HCT116 (cell line): ENCODE measurements around the gene ATL2. TPM values are rescaled to one million over a fixed set of nuclear protein-coding genes. Genes with fewer than 3 reads are reported as not detected.

Experiments used
- ATAC-seq: fragments of 200-7000 bp; cut with Tn5 transposase; 2 replicates; pipeline ENCODE4 v1.9.1; 2020; ENCODE audit warnings: mild to moderate bottlenecking, moderate library complexity
- BruUV-seq: library from RNA; stranded (reverse); fragments of 400-500 nt; replicated peaks from 2 replicates; lab custom pipeline; 2021; lab: Mats Ljungman, UMichigan
- CTCF ChIA-PET: fragments of 300-600 bp; sonication (Branson Sonifier 250); formaldehyde crosslinking; loops from one replicate; lab custom pipeline; 2021; ENCODE audit warnings: antibody characterized with exemption; lab: Charles Lee
- POLR2A ChIA-PET: fragments of 300-600, 350-600 bp; sonication (Branson Sonifier 250); formaldehyde crosslinking; loops from one replicate; lab custom pipeline; 2021; ENCODE audit warnings: antibody characterized with exemption; lab: Charles Lee
- RAD21 ChIA-PET, 2 experiments: fragments of 300-600 bp; sonication (Branson Sonifier 250); formaldehyde crosslinking; loops; one replicate each; lab custom pipeline; 2023; ENCODE audit warnings: low total read pairs in 2 of 2; ENCODE audit not compliant: uncharacterized antibody in 2 of 2, unreplicated experiment in 2 of 2, low non-redundant PET in 1 of 2; lab: Charles Lee
- DNase-seq: peaks from one replicate; pipeline ENCODE4 v3.0.0-alpha.2; 2010; ENCODE audit warnings: low read depth, low spot score
- H2AFZ ChIP-seq: fragments of 200-600 bp; shearing (Covaris generic), sonication (generic); 2 replicates; pipeline ENCODE4 v1.6.1; 2017; ENCODE audit warnings: low read depth, mixed run types, mixed read lengths, antibody characterized with exemption, low read length; ENCODE audit not compliant: poor library complexity, severe bottlenecking
- H3K27ac ChIP-seq: 2 replicates; pipeline ENCODE4 v1.5.1; 2012; ENCODE audit warnings: low read depth, low read length
- H3K27me3 ChIP-seq: fragments of 200-600 bp; sonication (generic); 2 replicates; pipeline ENCODE4 v1.6.1; 2016; ENCODE audit warnings: mixed run types, low read length, mixed read lengths; ENCODE audit not compliant: insufficient read depth
- H3K36me3 ChIP-seq, 2 experiments: fragments of 200-500 bp in 1 of 2; fragments of 200-600 bp in 1 of 2; sonication (Bioruptor generic) in 1 of 2; sonication (generic) in 1 of 2; 2 replicates each; pipeline versions ENCODE4 v1.5.1 to v1.6.1; 2014 to 2016; ENCODE audit warnings: low read length in 2 of 2, inconsistent platforms in 1 of 2, mixed read lengths in 1 of 2, mixed run types in 1 of 2; ENCODE audit not compliant: insufficient read depth in 2 of 2, control insufficient read depth in 1 of 2
- H3K4me1 ChIP-seq, 2 experiments: fragments of 200-600 bp in 1 of 2; sonication (generic) in 1 of 2; 2 replicates each; pipeline versions ENCODE4 v1.5.1 to v1.6.1; 2012 to 2017; ENCODE audit warnings: low read length in 2 of 2, inconsistent platforms in 1 of 2, mild to moderate bottlenecking in 1 of 2, mixed read lengths in 1 of 2, mixed run types in 1 of 2, moderate library complexity in 1 of 2; ENCODE audit not compliant: insufficient read depth in 2 of 2, control insufficient read depth in 1 of 2
- H3K4me2 ChIP-seq: fragments of 200-600 bp; sonication (generic); 2 replicates; pipeline ENCODE4 v1.6.1; 2017; ENCODE audit warnings: mixed run types, low read length, mixed read lengths
- H3K4me3 ChIP-seq, 2 experiments: fragments of 200-600 bp in 1 of 2; sonication (generic) in 1 of 2; replicated peaks in 1 of 2; 2 replicates each; pipeline ENCODE4 v1.5.1; 2011 to 2016; ENCODE audit warnings: low read length in 2 of 2, control low read depth in 1 of 2, low read depth in 1 of 2, mild to moderate bottlenecking in 1 of 2, mixed read lengths in 1 of 2, mixed run types in 1 of 2
- H3K79me2 ChIP-seq: fragments of 200-600 bp; sonication (generic); 2 replicates; pipeline ENCODE4 v1.6.1; 2017; ENCODE audit warnings: mild to moderate bottlenecking, mixed run types, low read length, moderate library complexity, mixed read lengths; ENCODE audit not compliant: insufficient read depth
- H3K9ac ChIP-seq: fragments of 200-600 bp; sonication (generic); 2 replicates; pipeline ENCODE4 v1.6.1; 2016; ENCODE audit warnings: low read length, mixed read lengths
- H3K9me2 ChIP-seq: fragments of 200-600 bp; sonication (generic), shearing (Covaris generic); 2 replicates; pipeline ENCODE4 v1.6.1; 2017; ENCODE audit warnings: mixed run types, mild to moderate bottlenecking, moderate library complexity; ENCODE audit not compliant: insufficient read depth
- H3K9me3 ChIP-seq, 2 experiments: fragments of 200-500 bp in 1 of 2; fragments of 200-600 bp in 1 of 2; sonication (Bioruptor generic) in 1 of 2; sonication (generic) in 1 of 2; 2 replicates each; pipeline ENCODE4 v1.6.1; 2014 to 2017; ENCODE audit warnings: low read length in 2 of 2, mixed read lengths in 2 of 2, inconsistent platforms in 1 of 2, low read depth in 1 of 2, mild to moderate bottlenecking in 1 of 2, mixed run types in 1 of 2, moderate library complexity in 1 of 2; ENCODE audit not compliant: control insufficient read depth in 1 of 2, insufficient read depth in 1 of 2
- H4K20me1 ChIP-seq: fragments of 200-600 bp; sonication (generic), shearing (Covaris generic); 2 replicates; pipeline ENCODE4 v1.6.1; 2017; ENCODE audit warnings: mixed run types, mild to moderate bottlenecking, moderate library complexity; ENCODE audit not compliant: insufficient read depth
- CBX3 ChIP-seq: IDR thresholded peaks from 2 replicates; pipeline ENCODE4 v1.6.1; 2012; ENCODE audit warnings: low read depth
- EGR1 ChIP-seq: IDR thresholded peaks from 2 replicates; pipeline ENCODE4 v1.6.1; 2012; ENCODE audit warnings: low read depth
- EZH2 ChIP-seq: fragments of 200-600 bp; sonication (generic); IDR thresholded peaks from 2 replicates; pipeline ENCODE4 v1.6.1; 2017; ENCODE audit warnings: antibody characterized with exemption, mixed run types
- FOSL1 ChIP-seq: IDR thresholded peaks from 2 replicates; pipeline ENCODE4 v1.6.1; 2012; ENCODE audit warnings: low read depth
- JUND ChIP-seq: IDR thresholded peaks from 2 replicates; pipeline ENCODE4 v1.6.1; 2012
- MAX ChIP-seq: IDR thresholded peaks from 2 replicates; pipeline ENCODE4 v1.6.1; 2012
- POLR2A ChIP-seq: IDR thresholded peaks from 2 replicates; pipeline ENCODE4 v1.7.0; 2011; ENCODE audit warnings: borderline replicate concordance; ENCODE audit not compliant: insufficient read depth, insufficient read length; ENCODE audit errors: extremely low read depth
- POLR2AphosphoS5 ChIP-seq: IDR thresholded peaks from 2 replicates; pipeline ENCODE4 v1.6.1; 2011; ENCODE audit warnings: mild to moderate bottlenecking, low read depth, low read length, moderate library complexity
- RAD21 ChIP-seq: IDR thresholded peaks from 2 replicates; pipeline ENCODE4 v1.6.1; 2012; ENCODE audit warnings: low read depth, mild to moderate bottlenecking
- REST ChIP-seq: IDR thresholded peaks from 2 replicates; pipeline ENCODE4 v1.6.1; 2012; ENCODE audit warnings: low read depth
- SIN3A ChIP-seq: IDR thresholded peaks from 2 replicates; pipeline ENCODE4 v1.6.1; 2012; ENCODE audit warnings: low read depth
- SRF ChIP-seq: IDR thresholded peaks from 2 replicates; pipeline ENCODE4 v1.6.1; 2012; ENCODE audit warnings: low read depth
- YY1 ChIP-seq: IDR thresholded peaks from 2 replicates; pipeline ENCODE4 v1.6.1; 2011; ENCODE audit warnings: low read length, low read depth, moderate library complexity, mild to moderate bottlenecking; ENCODE audit not compliant: insufficient replicate concordance; ENCODE audit errors: extremely low read depth
- ZFX ChIP-seq: fragments of 450-650 bp; IDR thresholded peaks from 2 replicates; pipeline ENCODE4 v1.6.1; 2017
- ZNF274 ChIP-seq: fragments of 200-500 bp; sonication (Bioruptor generic); IDR thresholded peaks from 2 replicates; pipeline ENCODE4 v1.6.1; 2014; ENCODE audit warnings: mild to moderate bottlenecking, low read depth, low read length, inconsistent platforms
- intact Hi-C: fragments of 100-400 bp; cut with micrococcal nuclease; formaldehyde crosslinking; loops from 2 replicates; pipeline ENCODE4 v1.10.0; 2022
- total RNA-seq: library from RNA; stranded (reverse); gene quantifications from one replicate; pipeline ENCODE4 v1.2.1, GENCODE V29; 2021; ENCODE audit not compliant: unreplicated experiment
- TF ChIP-seq, protein P1 (sequence below): IDR thresholded peaks from 2 replicates; pipeline ENCODE4 v1.6.1; 2011; ENCODE audit warnings: mild to moderate bottlenecking, low read length, moderate library complexity; ENCODE audit not compliant: insufficient replicate concordance; ENCODE audit errors: extremely low read depth
- TF ChIP-seq, protein P2 (sequence below), 3 experiments: fragments of 200-600 bp in 1 of 3; sonication (generic) in 1 of 3; IDR thresholded peaks in 2 of 3; conservative IDR thresholded peaks in 1 of 3; 2 replicates each; pipeline ENCODE4 v1.5.1; 2012 to 2017; ENCODE audit warnings: low read depth in 2 of 3, low read length in 2 of 3, antibody characterized with exemption in 1 of 3, borderline replicate concordance in 1 of 3, control low read depth in 1 of 3, mild to moderate bottlenecking in 1 of 3, mixed read lengths in 1 of 3, mixed run types in 1 of 3, moderate library complexity in 1 of 3; ENCODE audit not compliant: insufficient read depth in 1 of 3

The ATL2 gene
- total RNA-seq, 1 experiment from 2014 or later = 80.7 TPM

GRCh38 chr2:38344813-38345212 is 32.3 kb downstream of the ATL2 start:
- Histone ChIP-seq H3K9ac (no peak overlapping the region), H3K79me2 (peaks cover 89% of the 10 kb centered on the region), H3K4me2 (no peak overlapping the region), H3K4me3 (no peak overlapping the region), H2AFZ (no peak overlapping the region), H3K9me3 (no peaks in the 10 kb centered on the region), H4K20me1 (peaks cover 11% of the 10 kb centered on the region; the same call in 1 of the 2 replicates), H3K4me1 (no peaks in the 10 kb centered on the region), H3K27me3 (no peaks in the 10 kb centered on the region), H3K9me2 (no peaks in the 10 kb centered on the region), H3K27ac (no peak overlapping the region), H3K36me3 (peaks cover 9 to 25% of the 10 kb centered on the region in 2 experiments; a peak in 3 of 4 replicates)
- intact Hi-C loops = no loop called here
- POLR2A ChIA-PET = no interaction called here
- TF ChIP-seq SRF = no peak
- TF ChIP-seq FOSL1 = no peak
- no peak for TF ChIP-seq RAD21
- no peak for TF ChIP-seq CBX3
- TF ChIP-seq POLR2AphosphoS5 = no peak
- no peak for TF ChIP-seq ZFX
- TF ChIP-seq, protein P1, sequence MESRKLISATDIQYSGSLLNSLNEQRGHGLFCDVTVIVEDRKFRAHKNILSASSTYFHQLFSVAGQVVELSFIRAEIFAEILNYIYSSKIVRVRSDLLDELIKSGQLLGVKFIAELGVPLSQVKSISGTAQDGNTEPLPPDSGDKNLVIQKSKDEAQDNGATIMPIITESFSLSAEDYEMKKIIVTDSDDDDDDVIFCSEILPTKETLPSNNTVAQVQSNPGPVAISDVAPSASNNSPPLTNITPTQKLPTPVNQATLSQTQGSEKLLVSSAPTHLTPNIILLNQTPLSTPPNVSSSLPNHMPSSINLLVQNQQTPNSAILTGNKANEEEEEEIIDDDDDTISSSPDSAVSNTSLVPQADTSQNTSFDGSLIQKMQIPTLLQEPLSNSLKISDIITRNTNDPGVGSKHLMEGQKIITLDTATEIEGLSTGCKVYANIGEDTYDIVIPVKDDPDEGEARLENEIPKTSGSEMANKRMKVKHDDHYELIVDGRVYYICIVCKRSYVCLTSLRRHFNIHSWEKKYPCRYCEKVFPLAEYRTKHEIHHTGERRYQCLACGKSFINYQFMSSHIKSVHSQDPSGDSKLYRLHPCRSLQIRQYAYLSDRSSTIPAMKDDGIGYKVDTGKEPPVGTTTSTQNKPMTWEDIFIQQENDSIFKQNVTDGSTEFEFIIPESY = no peak
- TF ChIP-seq JUND = no peak
- TF ChIP-seq REST = no peak
- no peak for TF ChIP-seq EGR1
- no peak for TF ChIP-seq YY1
- TF ChIP-seq, protein P2, sequence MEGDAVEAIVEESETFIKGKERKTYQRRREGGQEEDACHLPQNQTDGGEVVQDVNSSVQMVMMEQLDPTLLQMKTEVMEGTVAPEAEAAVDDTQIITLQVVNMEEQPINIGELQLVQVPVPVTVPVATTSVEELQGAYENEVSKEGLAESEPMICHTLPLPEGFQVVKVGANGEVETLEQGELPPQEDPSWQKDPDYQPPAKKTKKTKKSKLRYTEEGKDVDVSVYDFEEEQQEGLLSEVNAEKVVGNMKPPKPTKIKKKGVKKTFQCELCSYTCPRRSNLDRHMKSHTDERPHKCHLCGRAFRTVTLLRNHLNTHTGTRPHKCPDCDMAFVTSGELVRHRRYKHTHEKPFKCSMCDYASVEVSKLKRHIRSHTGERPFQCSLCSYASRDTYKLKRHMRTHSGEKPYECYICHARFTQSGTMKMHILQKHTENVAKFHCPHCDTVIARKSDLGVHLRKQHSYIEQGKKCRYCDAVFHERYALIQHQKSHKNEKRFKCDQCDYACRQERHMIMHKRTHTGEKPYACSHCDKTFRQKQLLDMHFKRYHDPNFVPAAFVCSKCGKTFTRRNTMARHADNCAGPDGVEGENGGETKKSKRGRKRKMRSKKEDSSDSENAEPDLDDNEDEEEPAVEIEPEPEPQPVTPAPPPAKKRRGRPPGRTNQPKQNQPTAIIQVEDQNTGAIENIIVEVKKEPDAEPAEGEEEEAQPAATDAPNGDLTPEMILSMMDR (IDR thresholded peaks at IDR 0.05 in 2 of 3, conservative IDR thresholded peaks at IDR 0.05 in 1 of 3; ENCODE audit: borderline replicate concordance in 1 of 3, insufficient read depth in 1 of 3, low read depth in 2 of 3, low read length in 2 of 3) = no peak
- no peak for TF ChIP-seq ZNF274
- no peak for TF ChIP-seq MAX
- no peak for TF ChIP-seq POLR2A
- TF ChIP-seq SIN3A = no peak
- TF ChIP-seq EZH2 = no peak
- BruUV-seq = no TSS peak
- RAD21 ChIA-PET = no interaction called here
- ATAC-seq (no peak), DNase-seq (no peak)
- CTCF ChIA-PET = no interaction called here
